Breast epithelium (tissue), 4 donors: ENCODE measurements around the gene TAF10. TPM values are rescaled to one million over a fixed set of nuclear protein-coding genes. Genes with fewer than 3 reads are reported as not detected.

ENCODE experiments used
- DNase-seq, 2 donors: peaks; one replicate each; pipeline ENCODE4 v3.0.0-alpha.2; 2019; ENCODE audit warnings: low spot score in 2 of 2
- H3K27ac ChIP-seq, 2 donors: fragments of 200-600 bp; sonication (generic) in 1 of 2; one replicate each; pipeline ENCODE4 v1.5.1; 2016 to 2019; ENCODE audit warnings: mild to moderate bottlenecking in 1 of 2
- H3K27me3 ChIP-seq, 2 donors: fragments of 200-600 bp; sonication (generic) in 1 of 2; one replicate each; pipeline versions ENCODE4 v1.5.1 to v1.6.0; 2017 to 2019; ENCODE audit warnings: control low read depth in 1 of 2, mild to moderate bottlenecking in 1 of 2
- H3K36me3 ChIP-seq: fragments of 200-600 bp; one replicate; pipeline ENCODE4 v1.5.1; 2019
- H3K4me1 ChIP-seq, 2 donors: fragments of 200-600 bp; sonication (generic); one replicate each; pipeline ENCODE4 v1.5.1; 2016 to 2019; ENCODE audit warnings: control low read depth in 1 of 2
- H3K4me3 ChIP-seq, 3 donors: fragments of 200-600 bp; sonication (generic); 1 replicate in 2 of 3; 2 replicates in 1 of 3; pipeline ENCODE4 v1.5.1; 2016 to 2019; ENCODE audit warnings: mild to moderate bottlenecking in 3 of 3, moderate library complexity in 2 of 3
- H3K9me3 ChIP-seq, 2 donors: fragments of 200-600 bp; sonication (generic) in 1 of 2; one replicate each; pipeline ENCODE4 v1.5.1; 2016 to 2019; ENCODE audit warnings: control low read depth in 1 of 2
- CTCF ChIP-seq, 3 donors: fragments of 450-650 bp; IDR thresholded peaks; one replicate each; pipeline ENCODE4 v1.5.1; 2016 to 2017; ENCODE audit warnings: antibody characterized with exemption in 3 of 3, mild to moderate bottlenecking in 3 of 3, moderate library complexity in 3 of 3
- POLR2A ChIP-seq: fragments of 450-650 bp; IDR thresholded peaks from one replicate; pipeline ENCODE4 v1.6.1; 2016; ENCODE audit warnings: antibody characterized with exemption, mild to moderate bottlenecking, moderate library complexity
- POLR2AphosphoS5 ChIP-seq, 3 donors: sonication (generic); formaldehyde crosslinking; IDR thresholded peaks; one replicate each; pipeline ENCODE4 v1.6.1; 2017; ENCODE audit warnings: antibody characterized with exemption in 3 of 3
- intact Hi-C: fragments of 100-400 bp; cut with DNase I; formaldehyde crosslinking; loops from one replicate; pipeline ENCODE4 v1.15.1; 2023; ENCODE audit warnings: low total_unique reads
- total RNA-seq, 3 donors: library from RNA; depleted of rRNA; stranded (reverse); fragments of >200 nt; gene quantifications; one replicate each; pipeline ENCODE4 v1.1.0, GENCODE V29; 2016

TAF10 gene
- total RNA-seq, 3 donors from 2014 or later: 45.4 to 82.6 (median 54.7) TPM

DNA sequence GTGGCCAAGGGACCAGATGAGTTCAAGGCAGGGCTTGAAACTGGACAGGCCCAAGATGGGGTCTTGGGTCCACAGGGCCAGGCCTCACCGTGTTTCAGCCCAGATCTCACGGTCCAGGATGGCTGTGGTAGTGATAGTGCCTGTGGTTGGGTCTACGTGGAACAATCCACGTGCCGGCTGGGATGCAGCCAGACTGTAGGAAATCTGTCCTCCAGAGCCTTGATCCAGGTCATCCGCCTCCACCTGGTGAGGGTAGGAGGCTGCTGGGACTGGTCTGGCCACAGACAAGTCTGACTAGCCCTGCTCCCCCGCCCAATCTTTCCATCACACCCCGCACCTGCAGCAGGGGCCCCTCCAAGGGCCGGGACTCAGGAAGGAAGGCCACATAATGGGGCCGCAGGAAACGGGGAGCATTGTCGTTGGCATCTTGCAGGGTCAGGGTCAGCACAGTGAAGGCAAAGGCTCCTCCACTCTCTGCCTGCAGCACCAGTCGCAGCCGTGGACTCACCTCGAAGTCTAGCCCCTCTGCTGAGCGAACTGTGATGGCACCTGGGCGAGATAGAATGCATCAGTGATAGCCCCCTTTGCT lies 13.9 kb upstream of the TAF10 start:
- Histone ChIP-seq H3K36me3 (no peaks in the 10 kb centered on the region), H3K27me3 (no peaks in the 10 kb centered on the region), H3K4me3 (no peak overlapping the region), H3K27ac (no peak overlapping the region), H3K4me1 (no peaks in the 10 kb centered on the region), H3K9me3 (no peaks in the 10 kb centered on the region)
- no peak for DNase-seq
- intact Hi-C loops: no loop called here
- TF ChIP-seq CTCF (IDR thresholded peaks at IDR 0.05): no peak
- no peak for TF ChIP-seq POLR2AphosphoS5 (IDR thresholded peaks at IDR 0.05)
- no peak for TF ChIP-seq POLR2A

- H3K4me3 ChIP-seq: no peak overlapping the region
- H3K4me1 ChIP-seq: no peaks in the 10 kb centered on the region
- no peaks in the 10 kb centered on the region for H3K9me3 ChIP-seq
- no peak for DNase-seq
- no peak for TF ChIP-seq CTCF (IDR thresholded peaks at IDR 0.05)
- no peak for TF ChIP-seq POLR2AphosphoS5 (IDR thresholded peaks at IDR 0.05)
- TF ChIP-seq POLR2A: no peak
- no peaks in the 10 kb centered on the region for H3K36me3 ChIP-seq
- H3K27ac ChIP-seq: no peak overlapping the region
- intact Hi-C loops: no loop called here
- no peaks in the 10 kb centered on the region for H3K27me3 ChIP-seq
These were observed 13.3 kb upstream of the TAF10 start for GRCh38 chr11:6625156-6625831.

DNA sequence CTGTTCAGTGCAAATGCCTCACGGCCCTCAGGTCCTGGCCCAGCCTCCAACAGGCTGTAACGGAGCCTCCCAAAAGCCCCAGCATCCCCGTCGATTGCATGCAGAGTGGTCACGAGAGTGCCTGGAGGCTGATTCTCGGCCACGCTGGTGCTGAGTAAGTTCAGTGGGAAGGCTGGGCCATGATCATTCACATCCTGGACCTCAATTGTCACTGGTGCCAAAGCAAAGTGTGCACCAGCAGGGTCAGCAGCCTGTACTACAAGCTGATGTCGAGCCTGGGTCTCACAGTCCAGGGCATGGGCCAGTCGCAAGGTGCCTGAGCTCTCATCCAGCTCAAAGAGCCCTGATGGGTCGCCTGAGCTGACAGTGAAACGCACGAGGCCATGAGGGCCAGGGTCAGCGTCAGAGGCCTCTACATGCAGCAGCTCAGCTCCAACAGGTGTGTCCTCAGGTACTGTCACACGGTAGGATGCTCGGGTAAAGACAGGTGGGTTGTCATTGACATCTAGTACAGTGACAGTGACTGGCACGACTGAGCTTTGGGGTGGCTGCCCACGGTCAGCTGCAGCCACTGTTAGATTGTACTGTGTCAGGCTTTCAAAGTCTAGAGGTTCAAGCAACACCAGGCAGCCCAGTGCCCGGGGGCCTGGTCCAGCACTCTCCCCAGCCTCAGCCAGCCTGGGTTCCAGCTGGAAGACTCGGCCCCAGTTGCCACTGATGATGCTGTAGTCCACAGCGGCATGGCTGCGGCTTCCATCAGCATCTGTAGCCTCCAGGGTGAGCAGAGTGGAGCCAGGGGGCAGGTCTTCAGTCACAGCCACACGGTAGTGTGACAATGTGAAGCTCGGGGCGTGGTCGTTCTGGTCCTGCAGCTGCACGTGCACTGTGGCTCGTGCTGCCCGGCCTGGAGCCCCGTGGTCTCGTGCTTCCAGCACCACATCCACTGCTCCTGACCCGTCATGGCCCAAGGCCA lies 11.7 kb upstream of the TAF10 start:
- no peaks in the 10 kb centered on the region for H3K36me3 ChIP-seq
- DNase-seq: no peak
- no peaks in the 10 kb centered on the region for H3K9me3 ChIP-seq
- H3K4me1 ChIP-seq: no peaks in the 10 kb centered on the region
- intact Hi-C loops: no loop called here
- no peak overlapping the region for H3K4me3 ChIP-seq
- TF ChIP-seq POLR2AphosphoS5 (IDR thresholded peaks at IDR 0.05): no peak
- no peak for TF ChIP-seq CTCF (IDR thresholded peaks at IDR 0.05)
- TF ChIP-seq POLR2A: no peak
- H3K27me3 ChIP-seq: no peaks in the 10 kb centered on the region
- H3K27ac ChIP-seq: no peak overlapping the region

- intact Hi-C loops: no loop called here
- no peak for DNase-seq
- no peak for TF ChIP-seq POLR2A
- no peak for TF ChIP-seq POLR2AphosphoS5 (IDR thresholded peaks at IDR 0.05)
These were observed 10.5 kb upstream of the TAF10 start for GRCh38 chr11:6622261-6623171.

GRCh38 chr11:6621711-6622211 lies 9.7 kb upstream of the TAF10 start:
- no peak overlapping the region for H3K27ac ChIP-seq
- intact Hi-C loops: no loop called here
- no peak for TF ChIP-seq POLR2AphosphoS5 (IDR thresholded peaks at IDR 0.05)
- no peak for TF ChIP-seq POLR2A
- TF ChIP-seq CTCF (IDR thresholded peaks at IDR 0.05): no peak
- no peaks in the 10 kb centered on the region for H3K4me1 ChIP-seq
- no peaks in the 10 kb centered on the region for H3K9me3 ChIP-seq
- no peak for DNase-seq
- H3K4me3 ChIP-seq: no peak overlapping the region
- H3K27me3 ChIP-seq: no peaks in the 10 kb centered on the region
- H3K36me3 ChIP-seq: no peaks in the 10 kb centered on the region

More at GRCh38 chr11:6622261-6623171, 10.5 kb upstream of the TAF10 start:
- no peaks in the 10 kb centered on the region for H3K9me3 ChIP-seq
- no peaks in the 10 kb centered on the region for H3K27me3 ChIP-seq
- no peak overlapping the region for H3K27ac ChIP-seq
- H3K4me3 ChIP-seq: no peak overlapping the region
- no peaks in the 10 kb centered on the region for H3K36me3 ChIP-seq
- H3K4me1 ChIP-seq: no peaks in the 10 kb centered on the region
